GM23338 (cell line): ENCODE measurements around the gene TMEM107. TPM values are rescaled to one million over a fixed set of nuclear protein-coding genes. Genes with fewer than 3 reads are reported as not detected.

Source experiments
- ATAC-seq: fragments of 200-7000 bp; cut with Tn5 transposase; 3 replicates; pipeline ENCODE4 v1.9.1; 2020
- DNase-seq: peaks from one replicate; pipeline ENCODE4 v3.0.0-alpha.2; 2015; ENCODE audit warnings: low spot score
- H2AFZ ChIP-seq: fragments of 200-600 bp; sonication (generic); 2 replicates; pipeline ENCODE4 v1.8.0; 2016; ENCODE audit warnings: antibody characterized with exemption, mild to moderate bottlenecking, moderate library complexity
- H3F3A ChIP-seq: fragments of 200-600 bp; sonication (generic); replicated peaks from 2 replicates; pipeline ENCODE4 v1.8.0; 2017; ENCODE audit warnings: antibody characterized with exemption, mixed run types, low read depth
- H3K27ac ChIP-seq: fragments of 200-600 bp; sonication (generic); 2 replicates; pipeline ENCODE4 v1.6.1; 2016; ENCODE audit warnings: low read depth
- H3K27me3 ChIP-seq: fragments of 200-600 bp; sonication (generic); 2 replicates; pipeline ENCODE4 v1.8.0; 2016; ENCODE audit warnings: mild to moderate bottlenecking, mixed run types, moderate library complexity; ENCODE audit not compliant: insufficient read depth
- H3K36me3 ChIP-seq: fragments of 200-600 bp; sonication (generic); 2 replicates; pipeline ENCODE4 v1.8.0; 2016; ENCODE audit warnings: mild to moderate bottlenecking; ENCODE audit not compliant: insufficient read depth
- H3K4me1 ChIP-seq: fragments of 200-600 bp; sonication (generic); 2 replicates; pipeline ENCODE4 v1.8.0; 2016; ENCODE audit warnings: mild to moderate bottlenecking, moderate library complexity; ENCODE audit not compliant: insufficient read depth
- H3K4me2 ChIP-seq: fragments of 200-600 bp; sonication (generic); 2 replicates; pipeline ENCODE4 v1.7.1; 2017; ENCODE audit warnings: mixed run types
- H3K4me3 ChIP-seq: fragments of 200-600 bp; sonication (generic); 2 replicates; pipeline ENCODE4 v1.6.1; 2016; ENCODE audit warnings: mixed run types
- H3K79me2 ChIP-seq: fragments of 200-600 bp; sonication (generic); replicated peaks from 2 replicates; pipeline ENCODE4 v1.8.0; 2017; ENCODE audit warnings: mild to moderate bottlenecking; ENCODE audit not compliant: insufficient read depth
- H3K9me2 ChIP-seq: fragments of 200-600 bp; sonication (generic); 2 replicates; pipeline ENCODE4 v1.8.0; 2017; ENCODE audit not compliant: insufficient read depth
- H4K20me1 ChIP-seq: fragments of 200-600 bp; sonication (generic); replicated peaks from 2 replicates; pipeline ENCODE4 v1.8.0; 2017; ENCODE audit warnings: mild to moderate bottlenecking; ENCODE audit not compliant: insufficient read depth
- H3K27ac Mint-ChIP-seq: 2 replicates; pipeline ENCODE4 v1.8.0; 2020; ENCODE audit warnings: inconsistent platforms, mild to moderate bottlenecking, moderate library complexity, mixed read lengths
- H3K27me3 Mint-ChIP-seq: 3 replicates; pipeline ENCODE4 v1.8.0; 2022; ENCODE audit warnings: low read depth, mild to moderate bottlenecking, moderate library complexity, mixed read lengths, inconsistent platforms; ENCODE audit not compliant: insufficient read depth, poor library complexity
- H3K36me3 Mint-ChIP-seq: 3 replicates; pipeline ENCODE4 v1.8.0; 2021; ENCODE audit warnings: low read depth, mild to moderate bottlenecking, inconsistent platforms, moderate library complexity, mixed read lengths
- H3K4me1 Mint-ChIP-seq: 3 replicates; pipeline ENCODE4 v1.8.0; 2020; ENCODE audit warnings: mild to moderate bottlenecking, inconsistent platforms, mixed read lengths
- H3K4me3 Mint-ChIP-seq: 3 replicates; pipeline ENCODE4 v1.8.0; 2021; ENCODE audit warnings: moderate library complexity, mild to moderate bottlenecking, inconsistent platforms, mixed read lengths
- H3K9me3 Mint-ChIP-seq: 3 replicates; pipeline ENCODE4 v1.8.0; 2020; ENCODE audit warnings: moderate library complexity, mild to moderate bottlenecking, inconsistent platforms, mixed read lengths
- EZH2 ChIP-seq: fragments of 200-600 bp; sonication (generic); IDR thresholded peaks from one replicate; pipeline ENCODE4 v1.8.0; 2017; ENCODE audit warnings: antibody characterized with exemption, mild to moderate bottlenecking, low read depth; ENCODE audit not compliant: unreplicated experiment
- EZH2phosphoT487 ChIP-seq: fragments of 200-600 bp; sonication (generic); IDR thresholded peaks from one replicate; pipeline ENCODE4 v1.8.1; 2018; ENCODE audit warnings: antibody characterized with exemption; ENCODE audit not compliant: unreplicated experiment
- JUNB ChIP-seq: IDR thresholded peaks from one replicate; pipeline ENCODE4 v1.6.1; 2016; ENCODE audit warnings: antibody characterized with exemption; ENCODE audit not compliant: unreplicated experiment
- NANOG ChIP-seq: IDR thresholded peaks from 2 replicates; pipeline ENCODE4 v1.6.1; 2016; ENCODE audit warnings: antibody characterized with exemption, borderline replicate concordance
- POLR2AphosphoS5 ChIP-seq: IDR thresholded peaks from 2 replicates; pipeline ENCODE4 v1.6.1; 2016; ENCODE audit warnings: antibody characterized with exemption, low read depth
- STAT1 ChIP-seq: IDR thresholded peaks from one replicate; pipeline ENCODE4 v1.6.1; 2016; ENCODE audit warnings: antibody characterized with exemption; ENCODE audit not compliant: unreplicated experiment
- ZNF114 ChIP-seq: fragments of 250-450 bp; sonication (Bioruptor Pico); IDR thresholded peaks from 2 replicates; pipeline ENCODE4 v1.5.0; 2020; ENCODE audit warnings: mild to moderate bottlenecking, moderate library complexity
- ZNF331 ChIP-seq: fragments of 250-450 bp; sonication (Bioruptor Pico); IDR thresholded peaks from 2 replicates; pipeline ENCODE4 v1.5.0; 2020; ENCODE audit warnings: low read depth, mild to moderate bottlenecking, moderate library complexity
- polyA plus RNA-seq: library from polyadenylated mRNA; unstranded; fragments of >200 nt; fragmentation: Nextera tagmentation; extraction: Ambion mirVana; gene quantifications from 2 replicates; pipeline ENCODE4 v1.2.1, GENCODE V29; 2016
- total RNA-seq: library from RNA; depleted of rRNA; stranded (reverse); fragments of >200 nt; shearing (Covaris generic); gene quantifications from 2 replicates; pipeline ENCODE4 v1.2.3, GENCODE V29; 2014
- TF ChIP-seq, protein P1 (sequence below): IDR thresholded peaks from one replicate; pipeline ENCODE4 v1.6.1; 2018; ENCODE audit warnings: antibody characterized with exemption; ENCODE audit not compliant: unreplicated experiment
- TF ChIP-seq, protein P2 (sequence below), 2 experiments: fragments of 200-600 bp in 1 of 2; sonication (generic) in 1 of 2; conservative IDR thresholded peaks; 2 replicates each; pipeline versions ENCODE4 v1.5.1 to v1.6.1; 2016 to 2017; ENCODE audit warnings: antibody characterized with exemption in 2 of 2, low read depth in 2 of 2, mild to moderate bottlenecking in 2 of 2, moderate library complexity in 1 of 2

TMEM107 gene
- total and polyA plus RNA-seq, 2 experiments from 2014 or later: 10.8 to 20.4 TPM

DNA sequence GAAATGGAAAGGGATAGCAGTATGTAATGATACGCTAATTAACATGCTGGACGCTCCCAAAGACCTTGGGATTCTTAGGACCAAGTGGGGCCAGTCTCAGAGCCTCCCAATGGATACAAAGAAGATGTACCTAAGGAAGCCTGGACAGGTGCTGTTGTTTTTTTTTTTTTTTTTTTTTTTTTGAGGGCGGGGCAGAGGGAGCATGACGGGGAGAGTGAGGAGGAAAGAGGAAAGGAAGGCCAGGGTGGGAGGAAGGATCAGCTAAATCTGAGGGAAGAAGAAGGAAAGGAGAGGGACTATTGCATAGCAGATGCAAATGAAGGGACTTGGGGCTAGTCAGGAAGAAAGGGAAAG is 16.0 kb downstream of the TMEM107 start (continued):
- TF ChIP-seq, protein P1, sequence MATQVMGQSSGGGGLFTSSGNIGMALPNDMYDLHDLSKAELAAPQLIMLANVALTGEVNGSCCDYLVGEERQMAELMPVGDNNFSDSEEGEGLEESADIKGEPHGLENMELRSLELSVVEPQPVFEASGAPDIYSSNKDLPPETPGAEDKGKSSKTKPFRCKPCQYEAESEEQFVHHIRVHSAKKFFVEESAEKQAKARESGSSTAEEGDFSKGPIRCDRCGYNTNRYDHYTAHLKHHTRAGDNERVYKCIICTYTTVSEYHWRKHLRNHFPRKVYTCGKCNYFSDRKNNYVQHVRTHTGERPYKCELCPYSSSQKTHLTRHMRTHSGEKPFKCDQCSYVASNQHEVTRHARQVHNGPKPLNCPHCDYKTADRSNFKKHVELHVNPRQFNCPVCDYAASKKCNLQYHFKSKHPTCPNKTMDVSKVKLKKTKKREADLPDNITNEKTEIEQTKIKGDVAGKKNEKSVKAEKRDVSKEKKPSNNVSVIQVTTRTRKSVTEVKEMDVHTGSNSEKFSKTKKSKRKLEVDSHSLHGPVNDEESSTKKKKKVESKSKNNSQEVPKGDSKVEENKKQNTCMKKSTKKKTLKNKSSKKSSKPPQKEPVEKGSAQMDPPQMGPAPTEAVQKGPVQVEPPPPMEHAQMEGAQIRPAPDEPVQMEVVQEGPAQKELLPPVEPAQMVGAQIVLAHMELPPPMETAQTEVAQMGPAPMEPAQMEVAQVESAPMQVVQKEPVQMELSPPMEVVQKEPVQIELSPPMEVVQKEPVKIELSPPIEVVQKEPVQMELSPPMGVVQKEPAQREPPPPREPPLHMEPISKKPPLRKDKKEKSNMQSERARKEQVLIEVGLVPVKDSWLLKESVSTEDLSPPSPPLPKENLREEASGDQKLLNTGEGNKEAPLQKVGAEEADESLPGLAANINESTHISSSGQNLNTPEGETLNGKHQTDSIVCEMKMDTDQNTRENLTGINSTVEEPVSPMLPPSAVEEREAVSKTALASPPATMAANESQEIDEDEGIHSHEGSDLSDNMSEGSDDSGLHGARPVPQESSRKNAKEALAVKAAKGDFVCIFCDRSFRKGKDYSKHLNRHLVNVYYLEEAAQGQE: no peak

DNA sequence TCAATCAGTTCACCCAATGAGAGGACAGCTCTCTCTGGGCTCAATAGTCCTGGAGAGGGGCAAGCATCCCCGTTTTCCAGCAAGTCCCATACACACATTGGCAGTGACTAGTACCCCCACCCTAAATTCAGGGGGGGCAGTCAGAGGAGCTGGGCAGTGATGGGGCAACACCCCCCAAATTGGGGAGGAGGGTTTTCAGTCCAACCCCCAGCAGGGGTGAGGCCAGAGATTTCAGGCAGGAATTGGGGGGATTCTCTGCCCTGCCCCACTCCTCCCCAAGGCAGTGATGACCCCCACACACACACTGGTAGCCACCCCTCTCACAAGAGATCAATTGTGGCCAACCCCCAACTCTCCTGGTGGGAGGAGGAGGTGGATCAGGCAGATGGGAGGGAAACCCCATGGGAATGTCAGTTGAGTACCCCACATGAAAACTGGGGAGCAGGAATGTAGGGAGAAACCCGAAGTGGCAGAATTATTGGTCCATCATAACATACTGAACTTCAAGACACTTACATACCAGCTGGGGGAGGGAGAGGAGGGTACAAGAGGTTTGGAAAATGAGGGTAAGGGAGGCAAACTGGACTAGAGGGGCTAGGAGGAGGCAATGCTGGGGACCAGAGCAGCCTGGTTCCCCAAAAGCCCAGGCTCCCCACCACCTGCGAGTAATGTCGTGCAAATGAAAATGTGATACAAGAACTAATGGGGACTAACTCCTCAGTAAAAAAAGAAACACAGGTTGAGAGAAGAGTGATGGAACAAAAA is 16.5 kb downstream of the TMEM107 start:
- Mint-ChIP-seq H3K9me3 (no peaks in the 10 kb centered on the region), H3K27me3 (peaks cover 28% of the 10 kb centered on the region), H3K36me3 (peaks cover 26% of the 10 kb centered on the region), H3K27ac (no peak overlapping the region), H3K4me3 (peak overlapping the region; percentile 33; the same call in 1 of the 3 replicates), H3K4me1 (peaks cover 35% of the 10 kb centered on the region)
- peaks cover 5% of the 10 kb centered on the region; the same call in 1 of the 2 replicates for H3K36me3 ChIP-seq
- peaks cover 32% of the 10 kb centered on the region for H3K4me1 ChIP-seq
- ATAC-seq (no peak), DNase-seq (no peak)
- H3K4me3 ChIP-seq: no peak overlapping the region
- peaks cover 5% of the 10 kb centered on the region for H4K20me1 ChIP-seq
- no peaks in the 10 kb centered on the region for H3K9me2 ChIP-seq
- H2AFZ ChIP-seq: no peak overlapping the region
- H3K79me2 ChIP-seq: peaks cover 14% of the 10 kb centered on the region; the same call in 1 of the 2 replicates
- no peak overlapping the region for H3K4me2 ChIP-seq
- H3K27me3 ChIP-seq: no peaks in the 10 kb centered on the region
- TF ChIP-seq ZNF331 (CRISPR knock-in tag): no peak
- no peak for TF ChIP-seq EZH2phosphoT487
- TF ChIP-seq NANOG: no peak
- TF ChIP-seq ZNF114 (CRISPR knock-in tag): no peak
- TF ChIP-seq, protein P1: no peak
- TF ChIP-seq POLR2AphosphoS5: no peak
- TF ChIP-seq JUNB: no peak
- TF ChIP-seq STAT1: no peak
- TF ChIP-seq, protein P2, sequence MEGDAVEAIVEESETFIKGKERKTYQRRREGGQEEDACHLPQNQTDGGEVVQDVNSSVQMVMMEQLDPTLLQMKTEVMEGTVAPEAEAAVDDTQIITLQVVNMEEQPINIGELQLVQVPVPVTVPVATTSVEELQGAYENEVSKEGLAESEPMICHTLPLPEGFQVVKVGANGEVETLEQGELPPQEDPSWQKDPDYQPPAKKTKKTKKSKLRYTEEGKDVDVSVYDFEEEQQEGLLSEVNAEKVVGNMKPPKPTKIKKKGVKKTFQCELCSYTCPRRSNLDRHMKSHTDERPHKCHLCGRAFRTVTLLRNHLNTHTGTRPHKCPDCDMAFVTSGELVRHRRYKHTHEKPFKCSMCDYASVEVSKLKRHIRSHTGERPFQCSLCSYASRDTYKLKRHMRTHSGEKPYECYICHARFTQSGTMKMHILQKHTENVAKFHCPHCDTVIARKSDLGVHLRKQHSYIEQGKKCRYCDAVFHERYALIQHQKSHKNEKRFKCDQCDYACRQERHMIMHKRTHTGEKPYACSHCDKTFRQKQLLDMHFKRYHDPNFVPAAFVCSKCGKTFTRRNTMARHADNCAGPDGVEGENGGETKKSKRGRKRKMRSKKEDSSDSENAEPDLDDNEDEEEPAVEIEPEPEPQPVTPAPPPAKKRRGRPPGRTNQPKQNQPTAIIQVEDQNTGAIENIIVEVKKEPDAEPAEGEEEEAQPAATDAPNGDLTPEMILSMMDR (conservative IDR thresholded peaks at IDR 0.05; ENCODE audit: low read depth in 2 of 2): no peak
- no peak for TF ChIP-seq EZH2
- H3K27ac ChIP-seq: no peak overlapping the region; the same call in 1 of the 2 replicates
- peaks cover 24% of the 10 kb centered on the region; the same call in 1 of the 2 replicates for H3F3A ChIP-seq
